GM23338 (cell line): ENCODE results near the gene NELL2. TPM values are rescaled to one million over a fixed set of nuclear protein-coding genes. Genes with fewer than 3 reads are reported as not detected.

ENCODE experiments used
- ATAC-seq: fragments of 200-7000 bp; cut with Tn5 transposase; 3 replicates; pipeline ENCODE4 v1.9.1; 2020
- DNase-seq: peaks from one replicate; pipeline ENCODE4 v3.0.0-alpha.2; 2015; ENCODE audit warnings: low spot score
- H2AFZ ChIP-seq: fragments of 200-600 bp; sonication (generic); 2 replicates; pipeline ENCODE4 v1.8.0; 2016; ENCODE audit warnings: antibody characterized with exemption, mild to moderate bottlenecking, moderate library complexity
- H3F3A ChIP-seq: fragments of 200-600 bp; sonication (generic); replicated peaks from 2 replicates; pipeline ENCODE4 v1.8.0; 2017; ENCODE audit warnings: antibody characterized with exemption, mixed run types, low read depth
- H3K27ac ChIP-seq: fragments of 200-600 bp; sonication (generic); 2 replicates; pipeline ENCODE4 v1.6.1; 2016; ENCODE audit warnings: low read depth
- H3K27me3 ChIP-seq: fragments of 200-600 bp; sonication (generic); 2 replicates; pipeline ENCODE4 v1.8.0; 2016; ENCODE audit warnings: mild to moderate bottlenecking, mixed run types, moderate library complexity; ENCODE audit not compliant: insufficient read depth
- H3K36me3 ChIP-seq: fragments of 200-600 bp; sonication (generic); 2 replicates; pipeline ENCODE4 v1.8.0; 2016; ENCODE audit warnings: mild to moderate bottlenecking; ENCODE audit not compliant: insufficient read depth
- H3K4me1 ChIP-seq: fragments of 200-600 bp; sonication (generic); 2 replicates; pipeline ENCODE4 v1.8.0; 2016; ENCODE audit warnings: mild to moderate bottlenecking, moderate library complexity; ENCODE audit not compliant: insufficient read depth
- H3K4me2 ChIP-seq: fragments of 200-600 bp; sonication (generic); 2 replicates; pipeline ENCODE4 v1.7.1; 2017; ENCODE audit warnings: mixed run types
- H3K4me3 ChIP-seq: fragments of 200-600 bp; sonication (generic); 2 replicates; pipeline ENCODE4 v1.6.1; 2016; ENCODE audit warnings: mixed run types
- H3K79me2 ChIP-seq: fragments of 200-600 bp; sonication (generic); replicated peaks from 2 replicates; pipeline ENCODE4 v1.8.0; 2017; ENCODE audit warnings: mild to moderate bottlenecking; ENCODE audit not compliant: insufficient read depth
- H3K9me2 ChIP-seq: fragments of 200-600 bp; sonication (generic); 2 replicates; pipeline ENCODE4 v1.8.0; 2017; ENCODE audit not compliant: insufficient read depth
- H4K20me1 ChIP-seq: fragments of 200-600 bp; sonication (generic); replicated peaks from 2 replicates; pipeline ENCODE4 v1.8.0; 2017; ENCODE audit warnings: mild to moderate bottlenecking; ENCODE audit not compliant: insufficient read depth
- H3K27ac Mint-ChIP-seq: 2 replicates; pipeline ENCODE4 v1.8.0; 2020; ENCODE audit warnings: inconsistent platforms, mild to moderate bottlenecking, moderate library complexity, mixed read lengths
- H3K27me3 Mint-ChIP-seq: 3 replicates; pipeline ENCODE4 v1.8.0; 2022; ENCODE audit warnings: low read depth, mild to moderate bottlenecking, moderate library complexity, mixed read lengths, inconsistent platforms; ENCODE audit not compliant: insufficient read depth, poor library complexity
- H3K36me3 Mint-ChIP-seq: 3 replicates; pipeline ENCODE4 v1.8.0; 2021; ENCODE audit warnings: low read depth, mild to moderate bottlenecking, inconsistent platforms, moderate library complexity, mixed read lengths
- H3K4me1 Mint-ChIP-seq: 3 replicates; pipeline ENCODE4 v1.8.0; 2020; ENCODE audit warnings: mild to moderate bottlenecking, inconsistent platforms, mixed read lengths
- H3K4me3 Mint-ChIP-seq: 3 replicates; pipeline ENCODE4 v1.8.0; 2021; ENCODE audit warnings: moderate library complexity, mild to moderate bottlenecking, inconsistent platforms, mixed read lengths
- H3K9me3 Mint-ChIP-seq: 3 replicates; pipeline ENCODE4 v1.8.0; 2020; ENCODE audit warnings: moderate library complexity, mild to moderate bottlenecking, inconsistent platforms, mixed read lengths
- CREB1 ChIP-seq: fragments of 250-450 bp; sonication (Bioruptor Pico); IDR thresholded peaks from 2 replicates; pipeline ENCODE4 v1.5.0; 2020; ENCODE audit warnings: low read depth, mild to moderate bottlenecking, moderate library complexity
- CTCF ChIP-seq, 2 experiments: fragments of 200-600 bp in 1 of 2; sonication (generic) in 1 of 2; conservative IDR thresholded peaks; 2 replicates each; pipeline versions ENCODE4 v1.5.1 to v1.6.1; 2016 to 2017; ENCODE audit warnings: antibody characterized with exemption in 2 of 2, low read depth in 2 of 2, mild to moderate bottlenecking in 2 of 2, moderate library complexity in 1 of 2
- ETS1 ChIP-seq: IDR thresholded peaks from 2 replicates; pipeline ENCODE4 v1.6.1; 2016; ENCODE audit warnings: antibody characterized with exemption
- EZH2 ChIP-seq: fragments of 200-600 bp; sonication (generic); IDR thresholded peaks from one replicate; pipeline ENCODE4 v1.8.0; 2017; ENCODE audit warnings: antibody characterized with exemption, mild to moderate bottlenecking, low read depth; ENCODE audit not compliant: unreplicated experiment
- EZH2phosphoT487 ChIP-seq: fragments of 200-600 bp; sonication (generic); IDR thresholded peaks from one replicate; pipeline ENCODE4 v1.8.1; 2018; ENCODE audit warnings: antibody characterized with exemption; ENCODE audit not compliant: unreplicated experiment
- JUNB ChIP-seq: IDR thresholded peaks from one replicate; pipeline ENCODE4 v1.6.1; 2016; ENCODE audit warnings: antibody characterized with exemption; ENCODE audit not compliant: unreplicated experiment
- NANOG ChIP-seq: IDR thresholded peaks from 2 replicates; pipeline ENCODE4 v1.6.1; 2016; ENCODE audit warnings: antibody characterized with exemption, borderline replicate concordance
- POLR2AphosphoS5 ChIP-seq: IDR thresholded peaks from 2 replicates; pipeline ENCODE4 v1.6.1; 2016; ENCODE audit warnings: antibody characterized with exemption, low read depth
- REST ChIP-seq: IDR thresholded peaks from one replicate; pipeline ENCODE4 v1.6.1; 2018; ENCODE audit warnings: antibody characterized with exemption; ENCODE audit not compliant: unreplicated experiment
- STAT1 ChIP-seq: IDR thresholded peaks from one replicate; pipeline ENCODE4 v1.6.1; 2016; ENCODE audit warnings: antibody characterized with exemption; ENCODE audit not compliant: unreplicated experiment
- ZNF114 ChIP-seq: fragments of 250-450 bp; sonication (Bioruptor Pico); IDR thresholded peaks from 2 replicates; pipeline ENCODE4 v1.5.0; 2020; ENCODE audit warnings: mild to moderate bottlenecking, moderate library complexity
- ZNF331 ChIP-seq: fragments of 250-450 bp; sonication (Bioruptor Pico); IDR thresholded peaks from 2 replicates; pipeline ENCODE4 v1.5.0; 2020; ENCODE audit warnings: low read depth, mild to moderate bottlenecking, moderate library complexity
- polyA plus RNA-seq: library from polyadenylated mRNA; unstranded; fragments of >200 nt; fragmentation: Nextera tagmentation; extraction: Ambion mirVana; gene quantifications from 2 replicates; pipeline ENCODE4 v1.2.1, GENCODE V29; 2016
- total RNA-seq: library from RNA; depleted of rRNA; stranded (reverse); fragments of >200 nt; shearing (Covaris generic); gene quantifications from 2 replicates; pipeline ENCODE4 v1.2.3, GENCODE V29; 2014

Gene NELL2
- total and polyA plus RNA-seq, 2 experiments from 2014 or later = 25.1 to 99.5 TPM

GRCh38 chr12:44504799-44505198, 371.3 kb downstream of the NELL2 start:
- Histone ChIP-seq H3K79me2 (no peaks in the 10 kb centered on the region), H3K27ac (no peak overlapping the region), H3F3A (no peaks in the 10 kb centered on the region), H4K20me1 (no peaks in the 10 kb centered on the region), H3K4me2 (no peak overlapping the region), H3K36me3 (no peaks in the 10 kb centered on the region), H3K4me3 (no peak overlapping the region), H3K27me3 (no peaks in the 10 kb centered on the region), H3K9me2 (peaks cover 7% of the 10 kb centered on the region; the same call in 1 of the 2 replicates), H2AFZ (no peak overlapping the region), H3K4me1 (no peaks in the 10 kb centered on the region)
- Mint-ChIP-seq H3K27me3 (peaks cover 4% of the 10 kb centered on the region), H3K9me3 (peaks cover 18% of the 10 kb centered on the region), H3K4me3 (no peak overlapping the region), H3K4me1 (peaks cover 5% of the 10 kb centered on the region; the same call in 2 of the 3 replicates), H3K27ac (no peak overlapping the region), H3K36me3 (peaks cover 15% of the 10 kb centered on the region; the same call in 2 of the 3 replicates)
- TF ChIP-seq STAT1 = no peak
- ATAC-seq (no peak), DNase-seq (no peak)

GRCh38 chr12:44503329-44503728, 372.8 kb downstream of the NELL2 start:
- Histone ChIP-seq H3K27me3 (no peaks in the 10 kb centered on the region), H4K20me1 (no peaks in the 10 kb centered on the region), H3F3A (no peaks in the 10 kb centered on the region), H3K4me3 (no peak overlapping the region), H3K9me2 (peaks cover 7% of the 10 kb centered on the region; the same call in 1 of the 2 replicates), H3K4me2 (no peak overlapping the region), H3K36me3 (no peaks in the 10 kb centered on the region), H2AFZ (no peak overlapping the region), H3K27ac (no peak overlapping the region), H3K79me2 (no peaks in the 10 kb centered on the region), H3K4me1 (no peaks in the 10 kb centered on the region)
- H3K27ac Mint-ChIP-seq = no peak overlapping the region
- H3K4me1 Mint-ChIP-seq = no peaks in the 10 kb centered on the region
- H3K4me3 Mint-ChIP-seq = no peak overlapping the region
- ATAC-seq (no peak), DNase-seq (no peak)
- H3K36me3 Mint-ChIP-seq = peaks cover 15% of the 10 kb centered on the region; the same call in 2 of the 3 replicates
- TF ChIP-seq STAT1 = no peak
- no peak for TF ChIP-seq ZNF331
- TF ChIP-seq REST = no peak
- TF ChIP-seq CREB1 = no peak
- no peak for TF ChIP-seq EZH2phosphoT487
- no peak for TF ChIP-seq POLR2AphosphoS5
- TF ChIP-seq JUNB = no peak
- TF ChIP-seq EZH2 = no peak
- TF ChIP-seq ZNF114 (CRISPR knock-in tag) = no peak
- TF ChIP-seq ETS1 = no peak
- TF ChIP-seq NANOG = no peak
- no peak for TF ChIP-seq CTCF (conservative IDR thresholded peaks at IDR 0.05; ENCODE audit: low read depth in 2 of 2)
- H3K9me3 Mint-ChIP-seq = peaks cover 18% of the 10 kb centered on the region
- H3K27me3 Mint-ChIP-seq = peaks cover 4% of the 10 kb centered on the region
